Raji (cell line): ENCODE measurements around the gene NSG1.

Experiments
- POLR2A ChIP-seq: IDR thresholded peaks from 2 replicates; pipeline ENCODE4 v1.6.1; 2011; ENCODE audit warnings: low read depth, low read length, control low read depth; ENCODE audit not compliant: insufficient read depth

The NSG1 gene

GRCh38 chr4:4388836-4389575 lies 2.1 kb downstream of the NSG1 start:
- TF ChIP-seq POLR2A, result no peak

DNA sequence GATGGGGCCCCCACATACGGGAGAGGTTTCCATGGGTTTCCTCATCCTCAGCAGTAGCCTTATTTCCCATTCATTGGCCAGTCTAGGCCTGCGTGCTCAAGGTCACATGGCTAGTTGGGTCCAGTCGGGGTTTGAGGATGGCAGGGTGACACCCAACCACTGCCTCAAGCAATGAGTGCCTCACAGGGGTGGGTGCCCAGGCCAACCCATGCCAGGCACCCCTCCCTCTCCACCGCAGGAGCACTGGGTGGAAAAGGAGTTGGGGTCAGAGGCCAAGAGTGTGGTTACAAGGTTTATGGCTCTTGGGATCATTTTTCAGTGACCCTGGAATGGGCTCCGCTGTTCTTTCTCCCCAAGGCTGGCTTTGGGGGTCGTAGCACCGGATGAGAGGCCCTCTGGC lies 3.1 kb downstream of the NSG1 start:
- TF ChIP-seq POLR2A, result no peak

DNA sequence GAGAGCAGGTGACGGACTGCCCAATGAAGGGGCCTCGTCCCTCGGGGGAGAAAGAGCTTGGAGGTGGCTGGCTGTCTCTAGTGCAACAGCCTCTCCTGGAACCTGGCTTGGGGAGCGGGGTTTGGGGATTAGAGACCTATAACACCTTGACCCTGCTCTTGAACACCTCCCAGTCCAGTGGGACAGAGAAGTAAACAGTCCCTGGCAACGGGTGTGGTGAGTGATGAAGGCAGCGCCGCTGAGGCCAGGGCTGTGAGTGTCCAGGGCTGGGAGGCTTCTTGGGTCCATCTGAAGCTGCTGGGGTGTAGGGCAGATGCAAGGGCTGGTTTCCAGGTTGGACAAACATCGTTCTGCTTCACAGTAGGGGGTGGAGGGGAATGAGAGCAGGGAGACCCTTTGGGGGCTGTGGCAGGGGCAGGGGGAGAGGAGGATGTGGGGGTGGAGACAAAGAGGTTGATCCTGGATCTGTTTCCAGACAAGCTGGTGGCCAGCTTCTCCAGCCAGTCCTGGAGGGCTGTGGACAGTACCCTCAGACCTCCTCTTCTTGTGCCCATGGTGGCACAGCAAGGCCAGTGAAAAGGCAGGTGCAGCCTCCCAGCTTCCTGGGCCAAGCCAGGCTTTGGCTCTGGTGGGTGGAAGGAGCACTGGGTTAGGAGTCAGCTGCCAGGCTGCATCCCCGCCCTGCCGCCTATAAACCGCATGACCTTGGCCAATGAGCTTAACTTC lies 3.8 kb downstream of the NSG1 start:
- TF ChIP-seq POLR2A, result no peak

- TF ChIP-seq POLR2A, result no peak
These were observed 5.0 kb downstream of the NSG1 start for GRCh38 chr4:4391866-4392265.

DNA sequence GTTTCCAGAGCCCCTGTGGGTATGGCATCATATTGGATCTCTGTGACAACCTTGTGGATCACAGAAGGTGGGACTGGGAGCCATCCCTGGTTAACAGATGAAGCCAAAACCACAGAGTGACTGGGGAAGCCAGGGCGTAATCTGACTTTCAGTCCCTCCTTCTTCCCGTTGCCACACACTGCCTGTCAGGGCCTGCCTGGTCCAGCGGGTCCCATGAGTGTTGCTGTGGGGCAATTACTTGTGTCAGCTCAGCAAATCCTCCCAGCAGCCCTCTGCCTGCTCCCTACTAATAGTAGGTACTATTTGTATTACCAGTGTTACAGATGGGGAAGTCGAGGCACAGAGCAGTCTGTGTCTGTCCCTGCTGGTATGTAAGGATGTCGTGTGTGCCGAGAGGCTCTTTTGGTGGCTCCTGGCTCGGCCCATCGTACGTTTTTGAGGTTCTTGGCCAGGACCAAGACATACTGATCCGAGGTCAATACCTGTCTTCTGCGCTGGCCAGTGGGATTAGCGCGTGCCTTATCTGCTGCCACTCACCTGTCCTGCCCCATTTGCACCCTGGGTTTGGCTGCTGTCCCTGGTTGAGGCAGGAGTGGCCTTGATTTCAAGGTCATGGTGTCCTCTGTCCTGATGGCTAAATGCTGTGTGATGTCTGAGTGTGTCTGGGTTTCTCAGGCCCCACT lies 5.7 kb downstream of the NSG1 start:
- no peak for TF ChIP-seq POLR2A

- no peak for TF ChIP-seq POLR2A
These were observed 7.7 kb downstream of the NSG1 start for GRCh38 chr4:4394644-4395043.

GRCh38 chr4:4395371-4395770 lies 8.5 kb downstream of the NSG1 start:
- TF ChIP-seq POLR2A, result no peak

GRCh38 chr4:4395849-4396627 lies 9.1 kb downstream of the NSG1 start:
- no peak for TF ChIP-seq POLR2A

DNA sequence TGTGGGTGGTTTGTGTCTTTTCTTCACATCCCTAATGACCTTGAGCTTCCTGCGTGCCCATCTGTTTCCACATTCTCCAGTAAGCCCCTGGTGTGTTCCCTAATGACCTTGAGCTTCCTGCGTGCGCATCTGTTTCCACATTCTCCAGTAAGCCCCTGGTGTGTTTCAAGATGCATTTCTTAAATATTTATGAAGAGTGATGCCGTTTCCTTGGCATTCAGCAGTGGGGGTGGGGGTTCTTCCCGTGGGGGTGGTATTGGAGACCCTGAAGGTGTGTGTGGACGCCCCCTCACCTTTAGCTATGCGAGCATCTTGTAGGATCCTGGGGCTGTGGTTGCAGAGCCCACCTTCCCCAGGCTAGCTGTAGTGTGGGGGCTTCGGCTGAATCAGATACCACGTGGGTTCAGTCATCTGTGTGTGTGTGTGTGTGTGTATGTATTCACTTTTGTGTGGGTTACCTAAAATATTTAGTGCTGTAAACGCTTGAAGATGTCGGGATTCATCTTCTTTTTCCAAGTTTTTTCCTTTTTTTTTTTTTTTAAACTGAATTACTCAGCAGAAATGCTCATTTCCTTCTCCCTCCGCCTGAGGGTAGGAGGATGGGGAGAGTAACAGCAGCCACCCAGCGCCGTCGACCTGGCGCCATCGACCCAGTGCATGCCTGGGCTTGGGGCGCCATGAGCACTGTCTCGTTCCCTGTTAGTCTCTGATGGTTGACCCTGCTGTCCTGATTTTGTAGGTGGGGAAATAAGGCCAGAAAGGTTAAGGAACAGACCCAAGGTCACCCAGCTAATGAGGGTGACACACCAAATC lies 9.9 kb downstream of the NSG1 start:
- TF ChIP-seq POLR2A, result no peak

DNA sequence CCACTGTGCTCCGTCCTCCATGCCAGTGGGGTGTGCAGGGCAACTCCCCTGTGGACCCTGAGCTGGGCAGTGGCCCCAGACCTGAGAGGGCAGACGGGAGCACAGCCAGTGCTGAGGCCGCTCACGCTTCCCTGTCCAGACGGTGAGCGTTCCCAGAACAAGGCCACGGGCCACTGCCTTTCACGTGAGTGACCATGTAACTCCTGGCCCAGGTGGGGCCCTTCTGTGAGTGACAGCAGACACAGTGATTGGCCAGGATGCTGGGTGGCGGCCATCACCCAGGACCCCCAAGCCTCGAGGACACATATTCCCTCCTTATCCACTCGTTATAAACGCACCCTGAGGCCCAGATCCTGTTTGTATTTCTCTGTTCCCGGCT lies 10.5 kb downstream of the NSG1 start:
- TF ChIP-seq POLR2A, result no peak

DNA sequence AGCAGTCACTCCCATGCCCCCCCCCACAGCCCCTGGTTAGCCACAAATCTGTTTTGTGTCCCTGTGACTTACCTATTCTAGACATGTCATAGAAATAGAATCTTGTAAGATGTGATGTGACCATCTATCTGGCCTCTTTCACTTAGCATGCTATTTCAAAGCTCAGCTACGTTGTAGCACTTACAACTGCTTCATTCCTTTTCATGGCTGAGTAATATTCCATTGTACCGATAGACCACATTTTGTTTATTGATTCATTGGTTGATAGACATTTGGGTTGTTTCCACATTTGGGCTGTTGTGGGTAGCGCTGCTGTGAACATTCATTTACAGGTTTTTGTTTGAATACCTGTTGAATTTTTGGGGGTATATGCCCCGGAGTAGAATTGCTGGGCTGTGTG lies 11.5 kb downstream of the NSG1 start:
- TF ChIP-seq POLR2A, result no peak

- no peak for TF ChIP-seq POLR2A
These were observed 14.1 kb downstream of the NSG1 start for GRCh38 chr4:4401036-4401435.

DNA sequence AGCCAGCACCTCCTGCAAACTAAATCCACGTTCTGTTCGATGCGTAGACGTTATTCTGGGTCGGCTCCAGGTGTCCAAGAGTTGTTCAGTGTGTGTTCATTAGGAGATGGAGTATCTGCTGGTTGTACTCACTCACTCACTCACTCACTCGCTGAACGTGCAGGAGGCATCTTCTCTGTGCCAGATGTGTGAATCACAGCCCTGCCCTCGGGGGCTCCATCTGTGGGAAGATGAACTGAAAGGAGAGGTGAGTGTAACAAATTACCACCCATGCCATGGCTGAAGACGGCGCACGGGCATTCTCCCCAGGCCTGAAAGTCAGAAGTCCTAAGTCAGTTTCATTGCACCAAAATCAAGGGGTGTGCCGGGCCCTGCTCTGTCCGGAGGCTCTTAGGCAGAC lies 16.1 kb downstream of the NSG1 start:
- TF ChIP-seq POLR2A, result no peak

GRCh38 chr4:4405358-4405962 lies 18.6 kb downstream of the NSG1 start:
- no peak for TF ChIP-seq POLR2A

GRCh38 chr4:4406455-4407298 lies 19.8 kb downstream of the NSG1 start:
- no peak for TF ChIP-seq POLR2A
